ENCODE data around the gene ACSL4. TPM values are rescaled to one million over a fixed set of nuclear protein-coding genes. Genes with fewer than 3 reads are reported as not detected.

ACSL4 gene
- total RNA-seq, 1 donor from 2014 or later = 18.5 TPM

- DNase-seq (ENCODE audit: low spot score in 2 of 2) = no peak
- Histone ChIP-seq H3K36me3 (no peaks in the 10 kb centered on the region), H3K4me1 (no peaks in the 10 kb centered on the region), H3K27me3 (no peaks in the 10 kb centered on the region), H3K27ac (no peak overlapping the region), H3K4me3 (no peak overlapping the region), H3K9me3 (no peaks in the 10 kb centered on the region)
- TF ChIP-seq, protein P1, sequence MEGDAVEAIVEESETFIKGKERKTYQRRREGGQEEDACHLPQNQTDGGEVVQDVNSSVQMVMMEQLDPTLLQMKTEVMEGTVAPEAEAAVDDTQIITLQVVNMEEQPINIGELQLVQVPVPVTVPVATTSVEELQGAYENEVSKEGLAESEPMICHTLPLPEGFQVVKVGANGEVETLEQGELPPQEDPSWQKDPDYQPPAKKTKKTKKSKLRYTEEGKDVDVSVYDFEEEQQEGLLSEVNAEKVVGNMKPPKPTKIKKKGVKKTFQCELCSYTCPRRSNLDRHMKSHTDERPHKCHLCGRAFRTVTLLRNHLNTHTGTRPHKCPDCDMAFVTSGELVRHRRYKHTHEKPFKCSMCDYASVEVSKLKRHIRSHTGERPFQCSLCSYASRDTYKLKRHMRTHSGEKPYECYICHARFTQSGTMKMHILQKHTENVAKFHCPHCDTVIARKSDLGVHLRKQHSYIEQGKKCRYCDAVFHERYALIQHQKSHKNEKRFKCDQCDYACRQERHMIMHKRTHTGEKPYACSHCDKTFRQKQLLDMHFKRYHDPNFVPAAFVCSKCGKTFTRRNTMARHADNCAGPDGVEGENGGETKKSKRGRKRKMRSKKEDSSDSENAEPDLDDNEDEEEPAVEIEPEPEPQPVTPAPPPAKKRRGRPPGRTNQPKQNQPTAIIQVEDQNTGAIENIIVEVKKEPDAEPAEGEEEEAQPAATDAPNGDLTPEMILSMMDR (IDR thresholded peaks at IDR 0.05) = no peak
- intact Hi-C loops (cut with DNase I) = no loop called here
Measured at GRCh38 chrX:109774706-109775105, 41.6 kb upstream of the ACSL4 start.

- no peaks in the 10 kb centered on the region for H3K27me3 ChIP-seq
- H3K27ac ChIP-seq = no peak overlapping the region
- TF ChIP-seq, protein P1 (IDR thresholded peaks at IDR 0.05) = no peak
- no peak overlapping the region for H3K4me3 ChIP-seq
- intact Hi-C loops (cut with DNase I) = no loop called here
- no peaks in the 10 kb centered on the region for H3K36me3 ChIP-seq
- no peak for DNase-seq (ENCODE audit: low spot score in 2 of 2)
- no peaks in the 10 kb centered on the region for H3K4me1 ChIP-seq
- peaks cover 0 to 2% of the 10 kb centered on the region in 2 donors for H3K9me3 ChIP-seq
Measured at GRCh38 chrX:109774136-109774535, 41.1 kb upstream of the ACSL4 start.

DNA sequence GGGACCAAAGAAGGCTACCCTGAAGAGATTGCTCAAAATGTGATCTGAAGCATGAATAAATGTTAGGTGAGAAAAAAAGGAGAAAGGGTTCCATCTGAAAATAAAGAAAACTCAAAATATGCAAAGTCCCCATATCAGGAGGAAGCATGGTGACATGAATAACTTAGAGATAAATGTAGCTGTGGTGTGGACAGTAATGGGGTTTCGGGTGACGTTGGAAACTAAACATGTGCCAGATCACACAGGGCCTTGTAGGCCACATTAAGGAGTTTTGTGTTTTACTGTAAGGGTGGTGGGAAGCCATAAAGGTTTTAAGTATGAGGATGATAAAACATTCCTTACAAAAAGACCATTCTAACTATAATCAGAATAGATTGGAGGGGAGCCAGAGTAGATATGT, 40.3 kb upstream of the ACSL4 start:
- H3K4me3 ChIP-seq = no peak overlapping the region
- TF ChIP-seq, protein P1 (IDR thresholded peaks at IDR 0.05) = no peak
- H3K4me1 ChIP-seq = no peaks in the 10 kb centered on the region
- DNase-seq (ENCODE audit: low spot score in 2 of 2) = no peak
- intact Hi-C loops (cut with DNase I) = no loop called here
- H3K27ac ChIP-seq = no peak overlapping the region
- no peaks in the 10 kb centered on the region for H3K36me3 ChIP-seq
- no peaks in the 10 kb centered on the region for H3K27me3 ChIP-seq
- H3K9me3 ChIP-seq = peaks cover 0 to 5% of the 10 kb centered on the region in 2 donors

DNA sequence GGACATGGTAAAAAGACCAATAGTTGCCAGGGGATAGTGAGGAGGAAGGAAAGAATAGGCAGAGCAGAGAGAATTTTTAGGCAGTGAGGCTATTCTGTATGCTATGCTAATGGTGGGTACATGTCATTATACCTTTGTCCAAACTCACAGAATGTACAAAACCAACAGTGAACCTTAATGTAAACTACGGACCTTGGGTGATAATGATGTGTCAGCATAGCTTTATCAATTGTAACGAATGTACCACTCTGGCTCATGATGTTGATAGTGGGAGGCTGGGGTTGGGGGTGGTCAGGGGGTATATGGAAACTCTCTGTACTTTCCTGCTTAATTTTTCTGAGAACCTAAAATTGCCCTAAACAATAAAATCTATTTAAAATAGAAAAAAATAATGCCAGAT, 37.7 kb upstream of the ACSL4 start:
- no peak for DNase-seq (ENCODE audit: low spot score in 2 of 2)
- H3K9me3 ChIP-seq = peaks cover 0 to 5% of the 10 kb centered on the region in 2 donors
- intact Hi-C loops (cut with DNase I) = no loop called here
- no peaks in the 10 kb centered on the region for H3K36me3 ChIP-seq
- H3K4me1 ChIP-seq = no peaks in the 10 kb centered on the region
- no peak overlapping the region for H3K27ac ChIP-seq
- H3K4me3 ChIP-seq = no peak overlapping the region
- no peaks in the 10 kb centered on the region for H3K27me3 ChIP-seq
- TF ChIP-seq, protein P1 (IDR thresholded peaks at IDR 0.05) = no peak

- Histone ChIP-seq H3K4me1 (no peaks in the 10 kb centered on the region), H3K36me3 (no peaks in the 10 kb centered on the region), H3K4me3 (no peak overlapping the region), H3K27me3 (no peaks in the 10 kb centered on the region), H3K27ac (no peak overlapping the region), H3K9me3 (no peaks in the 10 kb centered on the region)
- no peak for DNase-seq (ENCODE audit: low spot score in 2 of 2)
- intact Hi-C loops (cut with DNase I) = no loop called here
- TF ChIP-seq, protein P1 (IDR thresholded peaks at IDR 0.05) = no peak
Measured at GRCh38 chrX:109760922-109761250, 27.8 kb upstream of the ACSL4 start.

- H3K36me3 ChIP-seq = no peaks in the 10 kb centered on the region
- H3K27me3 ChIP-seq = no peaks in the 10 kb centered on the region
- no peak for DNase-seq (ENCODE audit: low spot score in 2 of 2)
- no peak overlapping the region for H3K27ac ChIP-seq
- H3K4me3 ChIP-seq = no peak overlapping the region
- H3K9me3 ChIP-seq = peaks cover 4 to 5% of the 10 kb centered on the region in 2 donors
- H3K4me1 ChIP-seq = no peaks in the 10 kb centered on the region
- TF ChIP-seq, protein P1 (IDR thresholded peaks at IDR 0.05) = no peak
- intact Hi-C loops (cut with DNase I) = no loop called here
Measured at GRCh38 chrX:109760209-109760921, 27.3 kb upstream of the ACSL4 start.

Data from ascending aorta (tissue), 2 donors.